K562 (cell line): ENCODE data around the gene RASIP1. TPM values are rescaled to one million over a fixed set of nuclear protein-coding genes. Genes with fewer than 3 reads are reported as not detected.

Experiments
- BRCA1 ChIP-seq, 2 experiments: fragments of 450-650 bp in 1 of 2; sonication (generic) in 1 of 2; formaldehyde crosslinking in 1 of 2; IDR thresholded peaks; 2 replicates each; pipeline versions ENCODE4 v1.5.0 to v1.6.1; 2017 to 2020; ENCODE audit warnings: mild to moderate bottlenecking in 1 of 2, missing genetic modification reagents in 1 of 2
- CREB3 ChIP-seq: fragments of 450-650 bp; conservative IDR thresholded peaks from 2 replicates; pipeline ENCODE4 v1.6.1; 2016; ENCODE audit warnings: missing genetic modification characterization, low read depth, mild to moderate bottlenecking, missing compliant biosample characterization, moderate library complexity
- EGR1 ChIP-seq: fragments of 450-650 bp; conservative IDR thresholded peaks from 2 replicates; pipeline ENCODE4 v1.6.1; 2017; ENCODE audit warnings: mild to moderate bottlenecking
- FOXA3 ChIP-seq, 2 experiments: fragments of 450-650 bp in 1 of 2; sonication (generic) in 1 of 2; formaldehyde crosslinking; IDR thresholded peaks in 1 of 2; conservative IDR thresholded peaks in 1 of 2; 2 replicates each; pipeline versions ENCODE4 v1.4.0 to v1.8.0; 2020 to 2022; ENCODE audit warnings: mild to moderate bottlenecking in 2 of 2, missing genetic modification reagents in 1 of 2
- FOXM1 ChIP-seq, 2 experiments: fragments of 450-650 bp in 1 of 2; sonication (generic) in 1 of 2; formaldehyde crosslinking in 1 of 2; IDR thresholded peaks; 2 replicates each; pipeline versions ENCODE4 v1.6.1 to v1.9.0; 2017 to 2022; ENCODE audit warnings: low read depth in 2 of 2, mild to moderate bottlenecking in 2 of 2, missing genetic modification reagents in 1 of 2, moderate library complexity in 1 of 2
- MIER1 ChIP-seq: fragments of 450-650 bp; IDR thresholded peaks from 2 replicates; pipeline ENCODE4 v1.6.1; 2016; ENCODE audit warnings: antibody characterized with exemption, mild to moderate bottlenecking, low read depth
- MYC ChIP-seq, 2 experiments: fragments of 250-450 bp in 1 of 2; sonication (Bioruptor Pico) in 1 of 2; IDR thresholded peaks; 2 replicates each; pipeline versions ENCODE4 v1.5.1 to v1.6.1; 2012 to 2021; ENCODE audit warnings: low read depth in 2 of 2, borderline replicate concordance in 1 of 2, improper control_type of control experiment in 1 of 2, low read length in 1 of 2, mild to moderate bottlenecking in 1 of 2, moderate library complexity in 1 of 2
- PHF8 ChIP-seq: fragments of 200-600 bp; sonication (generic); IDR thresholded peaks from 2 replicates; pipeline ENCODE4 v1.6.1; 2012; ENCODE audit warnings: mixed run types, mild to moderate bottlenecking, inconsistent platforms, low read length, moderate library complexity, borderline replicate concordance
- POLR2AphosphoS2 ChIP-seq: IDR thresholded peaks from 2 replicates; pipeline ENCODE4 v1.6.1; 2012; ENCODE audit warnings: low read length, improper control_type of control experiment
- RCOR1 ChIP-seq, 2 experiments: IDR thresholded peaks; 2 replicates each; pipeline ENCODE4 v1.6.1; 2012; ENCODE audit warnings: low read depth in 2 of 2, low read length in 2 of 2, borderline replicate concordance in 1 of 2, improper control_type of control experiment in 1 of 2
- RREB1 ChIP-seq: fragments of 250-450 bp; sonication (Bioruptor Pico); IDR thresholded peaks from 2 replicates; pipeline ENCODE4 v1.4.0; 2020
- TAF9B ChIP-seq: fragments of 450-650 bp; IDR thresholded peaks from 2 replicates; pipeline ENCODE4 v1.6.1; 2018; ENCODE audit warnings: mild to moderate bottlenecking; ENCODE audit not compliant: partially characterized antibody
- WHSC1 ChIP-seq: IDR thresholded peaks from one replicate; pipeline ENCODE4 v1.6.1; 2012; ENCODE audit warnings: low read length, control low read depth, inconsistent platforms
- ZNF175 ChIP-seq: fragments of 200-800 bp; sonication (Bioruptor generic); IDR thresholded peaks from 2 replicates; pipeline ENCODE4 v1.6.1; 2016; ENCODE audit warnings: low read depth, mild to moderate bottlenecking, missing genetic modification characterization, missing compliant biosample characterization
- ZNF280B ChIP-seq: fragments of 250-450 bp; sonication (Bioruptor Pico); IDR thresholded peaks from 2 replicates; pipeline ENCODE4 v1.5.1; 2021; ENCODE audit warnings: mild to moderate bottlenecking
- ZNF79 ChIP-seq: fragments of 250-450 bp; sonication (Bioruptor Pico); IDR thresholded peaks from 2 replicates; pipeline ENCODE4 v1.4.0; 2020; ENCODE audit warnings: low read depth, mild to moderate bottlenecking, moderate library complexity
- polyA plus RNA-seq, 8 experiments: library from polyadenylated mRNA; depleted of rRNA in 4 of 8; stranded (reverse) in 5 of 8; unstranded in 3 of 8; fragments of >200 nt; fragmentation: Nextera tagmentation in 2 of 8; fragmentation: Illumina TruSeq in 1 of 8; extraction: Ambion mirVana in 2 of 8; extraction: Trizol in 1 of 8; gene quantifications; 2 replicates each; pipeline versions ENCODE4 v1.2.1 to v1.2.3, GENCODE V29; 2011 to 2014; ENCODE audit warnings: inconsistent platforms in 1 of 8, missing spikeins in 1 of 8
- total RNA-seq, 7 experiments: library from RNA; depleted of rRNA in 6 of 7; stranded (reverse); fragments of >200 nt in 6 of 7; fragmentation: Illumina TruSeq in 2 of 7; extraction: Trizol in 2 of 7; gene quantifications; 2 replicates each; pipeline versions ENCODE4 v1.2.1 to v1.2.3, GENCODE V29; 2011 to 2021; ENCODE audit warnings: low replicate concordance in 1 of 7

The RASIP1 gene
- total and polyA plus RNA-seq, 9 of the 15 experiments (the other 6 are each of a cell fraction or from before 2014, with no cell fraction given) = 0.20 to 4.7 (median 1.5) TPM

- TF ChIP-seq EGR1 (no peak), BRCA1 (IDR thresholded peaks at IDR 0.05) (no peak), BRCA1 (CRISPR knock-in tag; IDR thresholded peaks at IDR 0.05) (no peak), MIER1 (no peak), PHF8 (peak; percentile 39; the same call in 1 of the 2 replicates), ZNF280B (CRISPR knock-in tag) (no peak), CREB3 (tag) (no peak), ZNF79 (no peak), POLR2AphosphoS2 (no peak), RREB1 (no peak), FOXM1 (IDR thresholded peaks at IDR 0.05; ENCODE audit: low read depth) (no peak), FOXM1 (CRISPR knock-in tag; IDR thresholded peaks at IDR 0.05; ENCODE audit: low read depth) (no peak), TAF9B (no peak), ZNF175 (CRISPR knock-in tag) (peak; percentile 86), MYC (IDR thresholded peaks at IDR 0.05; ENCODE audit: low read depth, low read length) (no peak; the same call in 1 of the 2 replicates), MYC (CRISPR knock-in tag; IDR thresholded peaks at IDR 0.05; ENCODE audit: borderline replicate concordance, low read depth) (no peak), WHSC1 (no peak), FOXA3 (CRISPR knock-in tag; conservative IDR thresholded peaks at IDR 0.05 in 1 of 2, IDR thresholded peaks at IDR 0.05 in 1 of 2) (no peak), RCOR1 (IDR thresholded peaks at IDR 0.05; ENCODE audit: borderline replicate concordance in 1 of 2, low read depth in 2 of 2, low read length in 2 of 2) (no peak)
These were observed 15.3 kb downstream of the RASIP1 start (continued) for GRCh38 chr19:48724796-48725753.
